GM23338 (cell line): ENCODE results near the gene FLT1. TPM values are rescaled to one million over a fixed set of nuclear protein-coding genes. Genes with fewer than 3 reads are reported as not detected.
A peak's percentile ranks its signal among the peaks of the same experiment; 100 is the strongest.

Experiments
- ATAC-seq: fragments of 200-7000 bp; cut with Tn5 transposase; 3 replicates; pipeline ENCODE4 v1.9.1; 2020
- DNase-seq: peaks from one replicate; pipeline ENCODE4 v3.0.0-alpha.2; 2015; ENCODE audit warnings: low spot score
- H2AFZ ChIP-seq: fragments of 200-600 bp; sonication (generic); 2 replicates; pipeline ENCODE4 v1.8.0; 2016; ENCODE audit warnings: antibody characterized with exemption, mild to moderate bottlenecking, moderate library complexity
- H3F3A ChIP-seq: fragments of 200-600 bp; sonication (generic); replicated peaks from 2 replicates; pipeline ENCODE4 v1.8.0; 2017; ENCODE audit warnings: antibody characterized with exemption, mixed run types, low read depth
- H3K27ac ChIP-seq: fragments of 200-600 bp; sonication (generic); 2 replicates; pipeline ENCODE4 v1.6.1; 2016; ENCODE audit warnings: low read depth
- H3K27me3 ChIP-seq: fragments of 200-600 bp; sonication (generic); 2 replicates; pipeline ENCODE4 v1.8.0; 2016; ENCODE audit warnings: mild to moderate bottlenecking, mixed run types, moderate library complexity; ENCODE audit not compliant: insufficient read depth
- H3K36me3 ChIP-seq: fragments of 200-600 bp; sonication (generic); 2 replicates; pipeline ENCODE4 v1.8.0; 2016; ENCODE audit warnings: mild to moderate bottlenecking; ENCODE audit not compliant: insufficient read depth
- H3K4me1 ChIP-seq: fragments of 200-600 bp; sonication (generic); 2 replicates; pipeline ENCODE4 v1.8.0; 2016; ENCODE audit warnings: mild to moderate bottlenecking, moderate library complexity; ENCODE audit not compliant: insufficient read depth
- H3K4me2 ChIP-seq: fragments of 200-600 bp; sonication (generic); 2 replicates; pipeline ENCODE4 v1.7.1; 2017; ENCODE audit warnings: mixed run types
- H3K4me3 ChIP-seq: fragments of 200-600 bp; sonication (generic); 2 replicates; pipeline ENCODE4 v1.6.1; 2016; ENCODE audit warnings: mixed run types
- H3K79me2 ChIP-seq: fragments of 200-600 bp; sonication (generic); replicated peaks from 2 replicates; pipeline ENCODE4 v1.8.0; 2017; ENCODE audit warnings: mild to moderate bottlenecking; ENCODE audit not compliant: insufficient read depth
- H3K9me2 ChIP-seq: fragments of 200-600 bp; sonication (generic); 2 replicates; pipeline ENCODE4 v1.8.0; 2017; ENCODE audit not compliant: insufficient read depth
- H4K20me1 ChIP-seq: fragments of 200-600 bp; sonication (generic); replicated peaks from 2 replicates; pipeline ENCODE4 v1.8.0; 2017; ENCODE audit warnings: mild to moderate bottlenecking; ENCODE audit not compliant: insufficient read depth
- H3K27ac Mint-ChIP-seq: 2 replicates; pipeline ENCODE4 v1.8.0; 2020; ENCODE audit warnings: inconsistent platforms, mild to moderate bottlenecking, moderate library complexity, mixed read lengths
- H3K27me3 Mint-ChIP-seq: 3 replicates; pipeline ENCODE4 v1.8.0; 2022; ENCODE audit warnings: low read depth, mild to moderate bottlenecking, moderate library complexity, mixed read lengths, inconsistent platforms; ENCODE audit not compliant: insufficient read depth, poor library complexity
- H3K36me3 Mint-ChIP-seq: 3 replicates; pipeline ENCODE4 v1.8.0; 2021; ENCODE audit warnings: low read depth, mild to moderate bottlenecking, inconsistent platforms, moderate library complexity, mixed read lengths
- H3K4me1 Mint-ChIP-seq: 3 replicates; pipeline ENCODE4 v1.8.0; 2020; ENCODE audit warnings: mild to moderate bottlenecking, inconsistent platforms, mixed read lengths
- H3K4me3 Mint-ChIP-seq: 3 replicates; pipeline ENCODE4 v1.8.0; 2021; ENCODE audit warnings: moderate library complexity, mild to moderate bottlenecking, inconsistent platforms, mixed read lengths
- H3K9me3 Mint-ChIP-seq: 3 replicates; pipeline ENCODE4 v1.8.0; 2020; ENCODE audit warnings: moderate library complexity, mild to moderate bottlenecking, inconsistent platforms, mixed read lengths
- CREB1 ChIP-seq: fragments of 250-450 bp; sonication (Bioruptor Pico); IDR thresholded peaks from 2 replicates; pipeline ENCODE4 v1.5.0; 2020; ENCODE audit warnings: low read depth, mild to moderate bottlenecking, moderate library complexity
- CTCF ChIP-seq, 2 experiments: fragments of 200-600 bp in 1 of 2; sonication (generic) in 1 of 2; conservative IDR thresholded peaks; 2 replicates each; pipeline versions ENCODE4 v1.5.1 to v1.6.1; 2016 to 2017; ENCODE audit warnings: antibody characterized with exemption in 2 of 2, low read depth in 2 of 2, mild to moderate bottlenecking in 2 of 2, moderate library complexity in 1 of 2
- EZH2 ChIP-seq: fragments of 200-600 bp; sonication (generic); IDR thresholded peaks from one replicate; pipeline ENCODE4 v1.8.0; 2017; ENCODE audit warnings: antibody characterized with exemption, mild to moderate bottlenecking, low read depth; ENCODE audit not compliant: unreplicated experiment
- EZH2phosphoT487 ChIP-seq: fragments of 200-600 bp; sonication (generic); IDR thresholded peaks from one replicate; pipeline ENCODE4 v1.8.1; 2018; ENCODE audit warnings: antibody characterized with exemption; ENCODE audit not compliant: unreplicated experiment
- JUNB ChIP-seq: IDR thresholded peaks from one replicate; pipeline ENCODE4 v1.6.1; 2016; ENCODE audit warnings: antibody characterized with exemption; ENCODE audit not compliant: unreplicated experiment
- NANOG ChIP-seq: IDR thresholded peaks from 2 replicates; pipeline ENCODE4 v1.6.1; 2016; ENCODE audit warnings: antibody characterized with exemption, borderline replicate concordance
- POLR2AphosphoS5 ChIP-seq: IDR thresholded peaks from 2 replicates; pipeline ENCODE4 v1.6.1; 2016; ENCODE audit warnings: antibody characterized with exemption, low read depth
- STAT1 ChIP-seq: IDR thresholded peaks from one replicate; pipeline ENCODE4 v1.6.1; 2016; ENCODE audit warnings: antibody characterized with exemption; ENCODE audit not compliant: unreplicated experiment
- ZNF331 ChIP-seq: fragments of 250-450 bp; sonication (Bioruptor Pico); IDR thresholded peaks from 2 replicates; pipeline ENCODE4 v1.5.0; 2020; ENCODE audit warnings: low read depth, mild to moderate bottlenecking, moderate library complexity
- ZNF462 ChIP-seq: fragments of 250-450 bp; sonication (Bioruptor Pico); IDR thresholded peaks from 2 replicates; pipeline ENCODE4 v1.5.0; 2020; ENCODE audit warnings: mild to moderate bottlenecking, moderate library complexity
- polyA plus RNA-seq: library from polyadenylated mRNA; unstranded; fragments of >200 nt; fragmentation: Nextera tagmentation; extraction: Ambion mirVana; gene quantifications from 2 replicates; pipeline ENCODE4 v1.2.1, GENCODE V29; 2016
- total RNA-seq: library from RNA; depleted of rRNA; stranded (reverse); fragments of >200 nt; shearing (Covaris generic); gene quantifications from 2 replicates; pipeline ENCODE4 v1.2.3, GENCODE V29; 2014
- TF ChIP-seq, protein P1 (sequence below): IDR thresholded peaks from 2 replicates; pipeline ENCODE4 v1.6.1; 2016; ENCODE audit warnings: antibody characterized with exemption

Gene FLT1
- total and polyA plus RNA-seq, 2 experiments from 2014 or later, result 26.8 to 116 TPM

DNA sequence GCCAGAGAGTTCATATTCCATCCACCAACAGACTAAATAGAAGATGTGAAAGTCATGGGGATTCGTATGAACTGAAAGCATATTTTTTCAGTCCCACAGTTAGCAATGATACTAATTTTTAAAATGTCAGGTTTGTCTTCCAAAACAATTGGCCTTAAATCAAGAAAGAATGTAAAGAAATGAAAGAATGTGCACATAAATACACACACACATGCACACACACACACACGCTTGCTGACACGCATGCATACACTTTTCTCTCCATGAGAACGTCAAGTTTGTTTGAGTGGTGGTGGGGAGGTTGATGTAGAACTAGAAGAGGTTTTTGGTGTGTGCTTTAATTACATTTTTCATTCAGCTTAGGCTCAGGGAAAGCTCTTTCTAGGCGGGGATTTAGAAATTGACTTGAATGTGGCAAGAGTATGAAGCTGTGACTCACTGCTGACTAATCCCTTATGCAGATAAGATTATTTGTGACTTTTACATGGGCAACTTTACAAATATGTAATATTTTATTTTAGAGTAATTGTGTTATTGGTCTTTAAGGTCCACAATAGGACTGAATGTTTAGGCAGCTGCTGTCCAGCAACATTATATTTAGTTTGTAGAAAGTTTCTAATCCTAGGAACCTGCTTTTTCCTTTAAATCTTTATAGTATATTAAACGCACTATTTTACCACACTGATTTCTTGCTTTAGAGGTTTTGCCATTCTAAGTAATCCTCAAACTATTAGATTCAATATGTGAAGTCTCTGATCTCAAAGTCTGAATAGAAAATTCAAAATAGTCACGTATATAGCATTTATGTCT is 18.8 kb downstream of the FLT1 start:
- H3K79me2 ChIP-seq, result peaks cover 99% of the 10 kb centered on the region
- peaks cover 64% of the 10 kb centered on the region for H3K4me1 Mint-ChIP-seq
- H3K36me3 ChIP-seq, result no peaks in the 10 kb centered on the region

More for the DNA sequence above, 18.8 kb downstream of the FLT1 start:
- peak overlapping the region; percentile 61 for H3K27ac Mint-ChIP-seq
- Histone ChIP-seq H2AFZ (no peak overlapping the region), H3K9me2 (no peaks in the 10 kb centered on the region), H3K4me1 (peaks cover 49% of the 10 kb centered on the region), H3K4me3 (no peak overlapping the region), H3K4me2 (no peak overlapping the region; the same call in 1 of the 2 replicates), H3F3A (no peaks in the 10 kb centered on the region), H3K27ac (no peak overlapping the region), H3K27me3 (no peaks in the 10 kb centered on the region), H4K20me1 (peaks cover 33% of the 10 kb centered on the region; the same call in 1 of the 2 replicates)
- H3K4me3 Mint-ChIP-seq, result no peak overlapping the region
- H3K36me3 Mint-ChIP-seq, result peaks cover 36% of the 10 kb centered on the region
- ATAC-seq (no peak), DNase-seq (no peak)
- H3K27me3 Mint-ChIP-seq, result no peaks in the 10 kb centered on the region
- peaks cover 10% of the 10 kb centered on the region; the same call in 2 of the 3 replicates for H3K9me3 Mint-ChIP-seq
- TF ChIP-seq JUNB (no peak), ZNF462 (CRISPR knock-in tag) (no peak), POLR2AphosphoS5 (no peak), EZH2phosphoT487 (no peak), ZNF331 (CRISPR knock-in tag) (no peak), STAT1 (no peak), CREB1 (CRISPR knock-in tag) (no peak), EZH2 (no peak), NANOG (no peak), CTCF (conservative IDR thresholded peaks at IDR 0.05; ENCODE audit: low read depth in 2 of 2) (no peak)
- TF ChIP-seq, protein P1, sequence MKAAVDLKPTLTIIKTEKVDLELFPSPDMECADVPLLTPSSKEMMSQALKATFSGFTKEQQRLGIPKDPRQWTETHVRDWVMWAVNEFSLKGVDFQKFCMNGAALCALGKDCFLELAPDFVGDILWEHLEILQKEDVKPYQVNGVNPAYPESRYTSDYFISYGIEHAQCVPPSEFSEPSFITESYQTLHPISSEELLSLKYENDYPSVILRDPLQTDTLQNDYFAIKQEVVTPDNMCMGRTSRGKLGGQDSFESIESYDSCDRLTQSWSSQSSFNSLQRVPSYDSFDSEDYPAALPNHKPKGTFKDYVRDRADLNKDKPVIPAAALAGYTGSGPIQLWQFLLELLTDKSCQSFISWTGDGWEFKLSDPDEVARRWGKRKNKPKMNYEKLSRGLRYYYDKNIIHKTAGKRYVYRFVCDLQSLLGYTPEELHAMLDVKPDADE, result no peak
